Smooth muscle cell of the brain vasculature (primary cell): Measurements from ENCODE around the gene UBXN4.
"Not testable (repeated sequence)": the region's sequence is repeated elsewhere in the genome, so short reads cannot be mapped to it uniquely, and the experiment has no call there.

ENCODE experiments used
- DNase-seq: peaks from one replicate; pipeline ENCODE4 v3.0.0-alpha.2; 2012; ENCODE audit warnings: low read depth, low spot score

UBXN4 gene

GRCh38 chr2:135741395-135742324 lies at the start of gene UBXN4:
Gene UBXN4 (plus strand): TSS chr2:135741855. CDS start chr2:135741930, 75 bp downstream.
- peak; percentile 99 for DNase-seq

- DNase-seq, result no peak
Observed at GRCh38 chr2:135694711-135695110, 46.9 kb upstream of the UBXN4 start.

GRCh38 chr2:135698838-135699237 lies 42.8 kb upstream of the UBXN4 start:
- DNase-seq, result no peak

- no peak for DNase-seq
Observed at GRCh38 chr2:135701442-135701841, 40.2 kb upstream of the UBXN4 start.

GRCh38 chr2:135703300-135703699 lies 38.4 kb upstream of the UBXN4 start:
- no peak for DNase-seq

GRCh38 chr2:135704075-135704474 lies 37.6 kb upstream of the UBXN4 start:
- not testable (repeated sequence) for DNase-seq

- no peak for DNase-seq
Observed at GRCh38 chr2:135708159-135708558, 33.5 kb upstream of the UBXN4 start.

GRCh38 chr2:135709992-135710391 lies 31.7 kb upstream of the UBXN4 start:
- peak; percentile 26 for DNase-seq

GRCh38 chr2:135715086-135715485 lies 26.6 kb upstream of the UBXN4 start:
- DNase-seq, result not testable (repeated sequence)

- DNase-seq, result no peak
Observed at GRCh38 chr2:135728064-135728743, 13.5 kb upstream of the UBXN4 start.

- DNase-seq, result no peak
Observed at GRCh38 chr2:135732561-135732960, 9.1 kb upstream of the UBXN4 start.

GRCh38 chr2:135733045-135733444 lies 8.6 kb upstream of the UBXN4 start:
- DNase-seq, result no peak

- DNase-seq, result no peak
Observed at GRCh38 chr2:135736546-135736945, 5.1 kb upstream of the UBXN4 start.

- no peak for DNase-seq
Observed at GRCh38 chr2:135740206-135740605, 1.4 kb upstream of the UBXN4 start.

GRCh38 chr2:135741043-135741394 lies 636 bp upstream of the UBXN4 start:
- no peak for DNase-seq

- peak; percentile 10 for DNase-seq
Observed at GRCh38 chr2:135742325-135742757, 686 bp downstream of the UBXN4 start.

- no peak for DNase-seq
Observed at GRCh38 chr2:135743860-135744259, 2.2 kb downstream of the UBXN4 start.

GRCh38 chr2:135744760-135745314 lies 3.2 kb downstream of the UBXN4 start:
- no peak for DNase-seq

- DNase-seq, result peak; percentile 18
Observed at GRCh38 chr2:135745545-135745944, 3.9 kb downstream of the UBXN4 start.

GRCh38 chr2:135755573-135755972 lies 13.9 kb downstream of the UBXN4 start:
- no peak for DNase-seq

GRCh38 chr2:135756692-135757091 lies 15.0 kb downstream of the UBXN4 start:
- no peak for DNase-seq

- no peak for DNase-seq
Observed at GRCh38 chr2:135762022-135762421, 20.4 kb downstream of the UBXN4 start.
